ENCODE measurements around the gene C16orf74.

The C16orf74 gene

GRCh38 chr16:85750827-85751697 is at the start of gene C16orf74:
C16orf74 (minus strand) TSS chr16:85751096; CDS start chr16:85735217, 15,879 bp downstream.
- Mint-ChIP-seq H3K4me1 (peaks cover 64 to 82% of the 10 kb centered on the region in 2 donors), H3K4me3 (peak within 1 kb of the TSS; percentile 89 to 96), H3K27me3 (no peaks in the 10 kb centered on the region), H3K36me3 (no peaks in the 10 kb centered on the region), H3K9me3 (no peaks in the 10 kb centered on the region), H3K27ac (peak within 1 kb of the TSS; percentile 86)
- peak; percentile 44 for DNase-seq
- ATAC-seq (replicated peaks) = peak; percentile 47 to 55

DNA sequence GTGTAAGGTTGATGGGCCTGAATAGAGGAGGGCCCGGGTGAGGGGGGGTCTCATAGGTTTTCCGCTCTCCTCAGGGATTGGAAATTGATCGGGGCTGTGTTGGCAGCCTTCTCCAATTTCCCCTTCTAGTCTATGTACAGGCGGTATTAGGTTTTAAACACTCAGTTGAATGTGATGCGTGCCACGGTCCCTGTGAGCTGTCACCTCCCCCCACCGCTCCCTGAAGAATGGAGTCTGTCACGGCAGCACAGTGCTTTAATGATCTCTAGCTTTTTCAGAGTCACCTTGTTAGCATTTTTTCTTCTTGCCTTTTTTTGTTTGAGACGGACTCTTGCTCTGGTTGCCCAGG is 49.4 kb upstream of the C16orf74 start:
- H3K9me3 Mint-ChIP-seq = no peaks in the 10 kb centered on the region
- peaks cover 36 to 49% of the 10 kb centered on the region in 2 donors for H3K4me1 Mint-ChIP-seq
- ATAC-seq (replicated peaks) (peak; percentile 34 to 37), DNase-seq (no peak)
- no peaks in the 10 kb centered on the region for H3K27me3 Mint-ChIP-seq
- peak overlapping the region; percentile 89 to 95 for H3K4me3 Mint-ChIP-seq
- H3K36me3 Mint-ChIP-seq = peaks cover 33 to 50% of the 10 kb centered on the region in 2 donors
- H3K27ac Mint-ChIP-seq = peak overlapping the region; percentile 97

- H3K4me3 Mint-ChIP-seq = peak within 1 kb of the TSS; percentile 95 to 96
- no peaks in the 10 kb centered on the region for H3K27me3 Mint-ChIP-seq
- peak within 1 kb of the TSS; percentile 98 for H3K27ac Mint-ChIP-seq
- H3K36me3 Mint-ChIP-seq = peaks cover 35 to 52% of the 10 kb centered on the region in 2 donors
- peak; percentile 92 to 95 for ATAC-seq (replicated peaks)
- no peaks in the 10 kb centered on the region for H3K9me3 Mint-ChIP-seq
- DNase-seq = peak; percentile 91
- peaks cover 36 to 55% of the 10 kb centered on the region in 2 donors for H3K4me1 Mint-ChIP-seq
Measured at GRCh38 chr16:85799497-85800320, 48.8 kb upstream of the C16orf74 start, which contains the start of the genes COX4I1 and EMC8. COX4I1 (plus strand) TSS chr16:85799695; CDS start chr16:85801206, 1,511 bp downstream. EMC8 (minus strand) TSS chr16:85799544; CDS start chr16:85799295, 249 bp downstream.

DNA sequence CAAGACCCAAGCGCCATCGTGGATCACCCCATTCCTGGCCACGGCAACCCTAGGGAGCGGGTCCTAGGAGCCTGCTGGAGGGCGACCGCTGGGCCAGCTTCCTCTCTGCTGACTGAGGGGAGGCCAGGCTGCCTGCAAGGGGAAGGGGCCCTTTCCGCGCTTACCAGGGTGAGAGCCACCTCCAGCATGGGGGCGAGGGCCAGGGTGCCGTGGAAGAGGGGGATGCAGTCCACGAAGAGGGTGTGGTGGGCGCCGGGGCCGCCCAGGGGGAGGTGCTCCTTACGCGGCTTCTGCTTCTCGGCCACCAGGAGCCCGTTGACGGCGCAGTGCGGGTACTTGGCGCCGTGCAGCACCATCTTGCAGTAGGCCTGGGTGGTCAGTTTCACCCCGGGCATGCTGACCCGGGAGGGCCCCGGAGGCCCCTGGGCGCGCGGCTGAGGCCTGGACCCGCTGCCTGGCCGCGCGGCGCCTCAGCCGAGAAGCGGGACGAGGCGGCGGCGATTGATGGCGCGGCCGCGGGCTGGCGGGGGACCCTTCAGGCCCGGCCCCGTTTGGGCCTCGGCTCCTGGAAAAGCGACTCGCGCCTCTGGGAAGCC is 48.1 kb upstream of the C16orf74 start:
- no peaks in the 10 kb centered on the region for H3K27me3 Mint-ChIP-seq
- H3K4me1 Mint-ChIP-seq = peaks cover 37 to 61% of the 10 kb centered on the region in 2 donors
- DNase-seq (peak; percentile 18), ATAC-seq (replicated peaks) (peak; percentile 59 to 61)
- peak overlapping the region; percentile 98 for H3K27ac Mint-ChIP-seq
- H3K4me3 Mint-ChIP-seq = peak overlapping the region; percentile 95 to 96
- peaks cover 36 to 55% of the 10 kb centered on the region in 2 donors for H3K36me3 Mint-ChIP-seq
- no peaks in the 10 kb centered on the region for H3K9me3 Mint-ChIP-seq

GRCh38 chr16:85798283-85798776 is 47.4 kb upstream of the C16orf74 start:
- Mint-ChIP-seq H3K4me3 (peak overlapping the region; percentile 91 to 95), H3K27me3 (no peaks in the 10 kb centered on the region), H3K27ac (peak overlapping the region; percentile 9), H3K9me3 (no peaks in the 10 kb centered on the region), H3K4me1 (peaks cover 33 to 58% of the 10 kb centered on the region in 2 donors), H3K36me3 (peaks cover 33 to 51% of the 10 kb centered on the region in 2 donors)
- DNase-seq (no peak), ATAC-seq (replicated peaks) (no peak)

- H3K27ac Mint-ChIP-seq = no peak overlapping the region
- H3K27me3 Mint-ChIP-seq = no peaks in the 10 kb centered on the region
- no peaks in the 10 kb centered on the region for H3K9me3 Mint-ChIP-seq
- H3K4me1 Mint-ChIP-seq = peaks cover 28 to 65% of the 10 kb centered on the region in 2 donors
- peaks cover 43 to 58% of the 10 kb centered on the region in 2 donors for H3K36me3 Mint-ChIP-seq
- H3K4me3 Mint-ChIP-seq = no peak overlapping the region
- no peak for ATAC-seq (replicated peaks)
- no peak for DNase-seq
Measured at GRCh38 chr16:85796599-85796998, 45.7 kb upstream of the C16orf74 start.

DNA sequence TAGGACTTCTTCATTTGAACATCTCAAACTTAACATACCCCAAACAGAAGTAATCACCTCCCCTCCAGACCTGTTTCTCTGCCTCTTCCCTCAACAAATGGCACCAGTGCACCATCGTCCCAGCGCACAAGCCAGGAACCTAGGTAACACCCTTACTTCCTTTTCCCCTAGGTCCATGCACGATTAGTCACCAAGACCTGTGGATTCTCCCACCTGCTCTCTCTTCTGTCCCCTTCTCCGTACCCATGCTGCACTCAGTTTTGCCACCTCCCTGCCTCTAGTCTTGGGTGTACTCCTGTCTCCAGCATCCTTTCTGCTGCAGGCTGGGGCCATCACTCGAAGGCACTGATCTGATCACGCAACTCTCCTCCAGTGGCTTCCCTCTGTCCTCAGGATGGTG is 45.3 kb upstream of the C16orf74 start:
- no peak for ATAC-seq (replicated peaks)
- Mint-ChIP-seq H3K27me3 (no peaks in the 10 kb centered on the region), H3K4me1 (peaks cover 26 to 65% of the 10 kb centered on the region in 2 donors), H3K9me3 (no peaks in the 10 kb centered on the region), H3K36me3 (peaks cover 47 to 59% of the 10 kb centered on the region in 2 donors), H3K27ac (no peak overlapping the region), H3K4me3 (no peak overlapping the region)
- no peak for DNase-seq

DNA sequence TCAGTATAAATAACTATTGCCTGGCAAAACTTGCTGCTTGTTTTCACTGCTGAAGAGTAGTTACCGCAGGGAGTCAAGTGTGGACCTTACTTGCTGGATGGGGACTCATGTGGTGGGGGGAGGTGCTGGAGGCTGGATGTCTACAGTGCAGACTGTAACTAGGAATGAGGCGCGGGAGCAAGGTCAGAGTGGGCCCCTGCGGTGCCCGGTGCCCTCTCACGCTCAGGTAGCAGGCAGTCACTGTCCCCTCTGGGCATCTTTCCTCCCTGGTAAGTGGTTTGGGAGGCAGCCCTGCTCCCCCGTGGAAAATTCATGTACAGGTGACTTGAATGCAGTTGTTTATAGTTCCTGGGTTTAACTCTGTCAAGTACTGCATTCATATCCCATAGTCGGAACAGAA is 43.8 kb upstream of the C16orf74 start:
- DNase-seq (no peak), ATAC-seq (replicated peaks) (no peak)
- peaks cover 50 to 62% of the 10 kb centered on the region in 2 donors for H3K36me3 Mint-ChIP-seq
- H3K4me1 Mint-ChIP-seq = peaks cover 24 to 66% of the 10 kb centered on the region in 2 donors
- no peaks in the 10 kb centered on the region for H3K27me3 Mint-ChIP-seq
- H3K27ac Mint-ChIP-seq = no peak overlapping the region
- no peak overlapping the region for H3K4me3 Mint-ChIP-seq
- no peaks in the 10 kb centered on the region for H3K9me3 Mint-ChIP-seq

DNA sequence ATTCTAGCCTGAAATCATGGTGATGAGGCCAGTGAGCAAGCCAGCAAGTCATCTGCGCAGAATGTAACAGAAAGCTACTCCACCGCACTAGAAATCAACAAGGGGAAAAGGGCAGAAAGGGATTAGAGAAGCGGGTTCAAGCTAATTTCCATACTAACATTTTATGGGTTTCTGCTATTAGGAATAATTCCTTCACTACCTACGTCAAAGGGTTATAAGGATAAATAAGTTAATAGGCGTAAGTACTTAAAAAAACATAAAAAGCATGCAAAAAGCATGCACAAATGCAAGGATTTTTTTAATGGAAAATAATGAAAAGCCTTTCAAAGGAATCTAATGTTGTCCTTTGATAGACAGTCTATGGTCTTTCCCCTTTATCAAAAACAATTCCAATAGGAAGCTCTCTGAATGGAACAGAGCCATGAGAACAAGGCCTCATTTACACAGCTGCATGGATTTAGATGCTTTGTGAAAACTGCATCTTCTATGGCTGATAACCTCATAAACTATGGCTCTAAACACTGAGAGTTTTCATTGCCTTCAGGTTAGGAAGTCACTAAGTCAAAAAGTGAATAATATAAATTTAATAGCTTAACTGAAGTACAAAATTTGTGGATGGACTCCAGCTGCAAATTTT is 42.9 kb upstream of the C16orf74 start:
- H3K36me3 Mint-ChIP-seq = peaks cover 52 to 65% of the 10 kb centered on the region in 2 donors
- no peak overlapping the region for H3K4me3 Mint-ChIP-seq
- ATAC-seq (replicated peaks) (no peak), DNase-seq (no peak)
- no peaks in the 10 kb centered on the region for H3K27me3 Mint-ChIP-seq
- no peaks in the 10 kb centered on the region for H3K9me3 Mint-ChIP-seq
- peaks cover 28 to 75% of the 10 kb centered on the region in 2 donors for H3K4me1 Mint-ChIP-seq
- no peak overlapping the region for H3K27ac Mint-ChIP-seq

DNA sequence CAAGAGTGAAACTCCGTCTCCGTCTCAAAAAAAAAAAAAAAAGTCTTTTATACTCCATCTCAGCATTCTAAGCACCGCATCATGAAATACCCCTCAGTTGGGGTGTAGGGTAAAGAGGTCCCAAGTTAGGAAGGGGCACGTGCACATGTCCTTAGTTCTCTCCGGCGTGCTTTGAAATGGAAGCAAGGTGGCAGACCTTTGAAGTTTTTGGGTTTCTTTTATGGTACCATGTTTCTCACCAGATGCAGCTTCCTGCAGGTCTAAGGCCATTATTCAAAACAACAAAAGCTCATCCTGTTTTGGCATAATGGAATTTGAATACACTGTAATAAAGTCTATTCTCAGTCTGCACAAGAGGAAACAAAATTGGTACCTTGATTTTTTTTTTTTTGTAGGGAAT is 38.9 kb upstream of the C16orf74 start:
- Mint-ChIP-seq H3K27me3 (no peaks in the 10 kb centered on the region), H3K36me3 (peaks cover 65 to 77% of the 10 kb centered on the region in 2 donors), H3K4me1 (peaks cover 17 to 57% of the 10 kb centered on the region in 2 donors), H3K4me3 (no peak overlapping the region), H3K9me3 (no peaks in the 10 kb centered on the region), H3K27ac (no peak overlapping the region)
- no peak for ATAC-seq (replicated peaks)
- no peak for DNase-seq

GRCh38 chr16:85788819-85789218 is 37.9 kb upstream of the C16orf74 start:
- ATAC-seq (replicated peaks) = peak; percentile 70 to 81
- Mint-ChIP-seq H3K36me3 (peaks cover 58 to 69% of the 10 kb centered on the region in 2 donors), H3K4me3 (peak overlapping the region in 1 of 2 donors; percentile 32), H3K4me1 (peaks cover 15 to 50% of the 10 kb centered on the region in 2 donors), H3K27me3 (no peaks in the 10 kb centered on the region), H3K27ac (no peak overlapping the region), H3K9me3 (no peaks in the 10 kb centered on the region)
- DNase-seq = no peak

GRCh38 chr16:85785927-85786326 is 35.0 kb upstream of the C16orf74 start:
- H3K9me3 Mint-ChIP-seq = no peaks in the 10 kb centered on the region
- no peaks in the 10 kb centered on the region for H3K27me3 Mint-ChIP-seq
- H3K4me1 Mint-ChIP-seq = peaks cover 12 to 29% of the 10 kb centered on the region in 2 donors
- ATAC-seq (replicated peaks) = no peak
- H3K4me3 Mint-ChIP-seq = no peak overlapping the region
- H3K36me3 Mint-ChIP-seq = peaks cover 46 to 66% of the 10 kb centered on the region in 2 donors
- no peak for DNase-seq
- no peak overlapping the region for H3K27ac Mint-ChIP-seq

GRCh38 chr16:85784813-85785212 is 33.9 kb upstream of the C16orf74 start:
- Mint-ChIP-seq H3K36me3 (peaks cover 53 to 67% of the 10 kb centered on the region in 2 donors), H3K27ac (no peak overlapping the region), H3K4me3 (no peak overlapping the region), H3K27me3 (no peaks in the 10 kb centered on the region), H3K9me3 (no peaks in the 10 kb centered on the region), H3K4me1 (peaks cover 10 to 19% of the 10 kb centered on the region in 2 donors)
- ATAC-seq (replicated peaks) (no peak), DNase-seq (no peak)

Data from stimulated activated naive B cell treated with anti-CD40 and anti-IgM and Interleukin-4, amounts not matched to agents 10 μg/mL and 1 μg/mL and 100 μg/mL, for 72 hours (primary cell).